Activated T-helper 1 cell treated with anti-CD3 and anti-CD28 coated beads, Interleukin-12 subunit alpha, Interleukin-12 subunit beta, Interleukin-2, Interleukin-4 antibody, amounts not matched to agents 30 ng/mL and 10 ng/mL and 1 ng/mL, durations not matched to agents 14 hours and 24 hours and 36 hours (primary cell): ENCODE results near the gene TMEM269. TPM values are rescaled to one million over a fixed set of nuclear protein-coding genes. Genes with fewer than 3 reads are reported as not detected.

Experiments
- DNase-seq: peaks from one replicate; pipeline ENCODE4 v3.0.0; 2021; ENCODE audit warnings: low spot score
- H3K27ac Mint-ChIP-seq: one replicate; pipeline ENCODE4 v1.8.0; 2021; ENCODE audit warnings: mild to moderate bottlenecking, mixed read lengths
- H3K27me3 Mint-ChIP-seq: one replicate; pipeline ENCODE4 v1.8.0; 2022; ENCODE audit warnings: mild to moderate bottlenecking, moderate library complexity, mixed read lengths; ENCODE audit not compliant: insufficient read depth
- H3K36me3 Mint-ChIP-seq: one replicate; pipeline ENCODE4 v1.8.0; 2021; ENCODE audit warnings: low read depth, mixed read lengths
- H3K4me1 Mint-ChIP-seq: one replicate; pipeline ENCODE4 v1.8.0; 2021; ENCODE audit warnings: low read depth, mixed read lengths
- H3K4me3 Mint-ChIP-seq: one replicate; pipeline ENCODE4 v1.8.0; 2021; ENCODE audit warnings: mild to moderate bottlenecking, moderate library complexity, mixed read lengths
- H3K9me3 Mint-ChIP-seq: one replicate; pipeline ENCODE4 v1.8.0; 2021; ENCODE audit warnings: mixed read lengths
- intact Hi-C: fragments of 100-400 bp; cut with micrococcal nuclease; formaldehyde crosslinking; loops from one replicate; pipeline ENCODE4 v1.15.1; 2024
- total RNA-seq: library from RNA; stranded (reverse); gene quantifications from 2 replicates; pipeline ENCODE4 v1.2.3, GENCODE V29; 2022

The TMEM269 gene, protein sequence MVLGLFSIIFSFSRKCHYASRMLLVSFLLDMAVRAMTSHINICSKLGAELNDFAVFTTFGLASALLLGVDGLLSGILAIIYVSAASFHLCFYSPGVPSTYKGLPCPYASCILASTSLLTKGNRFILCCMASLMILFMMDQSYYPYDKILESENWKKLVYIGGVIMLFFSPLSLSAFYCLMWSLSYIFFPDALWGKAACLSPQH
- total RNA-seq: 0.12 and 0.29 TPM in 2 replicates

DNA sequence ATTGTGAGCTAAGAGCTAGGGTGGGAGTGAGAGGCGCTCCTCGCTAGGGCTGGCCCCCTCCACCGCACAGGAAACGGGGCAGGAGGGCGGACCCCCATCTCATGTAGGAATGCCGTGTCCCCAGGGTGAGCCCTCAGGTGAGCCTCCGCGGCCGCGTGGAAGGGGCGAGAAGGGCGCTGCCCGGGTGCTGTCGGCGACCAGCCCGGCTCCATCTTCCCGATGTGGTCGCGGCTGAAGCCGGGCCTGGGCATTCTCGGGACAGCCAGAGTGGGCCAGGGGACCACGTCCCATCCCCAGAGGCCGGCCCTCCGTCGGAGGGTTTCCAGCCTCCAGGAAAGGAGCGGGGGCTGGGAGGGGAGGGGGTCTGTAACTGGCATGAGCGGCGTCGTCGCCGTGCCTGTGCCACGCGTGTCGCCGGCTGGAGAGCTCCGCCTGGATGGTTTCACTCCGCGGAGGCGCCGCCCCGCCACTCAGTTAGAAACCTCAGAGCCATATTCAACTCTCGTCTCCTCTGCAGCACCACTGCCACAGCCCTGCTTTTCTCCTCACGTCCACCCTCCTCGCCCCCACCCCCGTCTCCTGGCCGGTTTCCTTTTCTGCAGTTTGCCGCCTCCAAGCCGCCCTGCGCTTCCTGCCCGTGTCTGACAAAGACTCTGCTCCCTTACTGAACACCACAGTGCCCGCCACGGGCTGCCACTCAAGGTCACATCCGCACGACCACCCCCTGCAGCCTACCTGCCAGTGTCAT, at the start of gene TMEM269:
TSS of gene TMEM269 (plus strand) at position 46 of the 748 bp plus-strand sequence. CDS start 4,903 bp downstream, outside the sequence.
- peak; percentile 27 for DNase-seq
- intact Hi-C loops: no loop called here
- H3K36me3 Mint-ChIP-seq: peaks cover 13% of the 10 kb centered on the region
- peak within 1 kb of the TSS; percentile 41 for H3K4me3 Mint-ChIP-seq
- H3K4me1 Mint-ChIP-seq: peaks cover 16% of the 10 kb centered on the region
- no peaks in the 10 kb centered on the region for H3K27me3 Mint-ChIP-seq
- H3K27ac Mint-ChIP-seq: peak within 1 kb of the TSS; percentile 32
- H3K9me3 Mint-ChIP-seq: no peaks in the 10 kb centered on the region

GRCh38 chr1:42735056-42735455, 49.7 kb upstream of the TMEM269 start:
- intact Hi-C loops: no loop called here
- Mint-ChIP-seq H3K27me3 (no peaks in the 10 kb centered on the region), H3K4me1 (peaks cover 11% of the 10 kb centered on the region), H3K36me3 (no peaks in the 10 kb centered on the region), H3K9me3 (no peaks in the 10 kb centered on the region), H3K4me3 (no peak overlapping the region), H3K27ac (no peak overlapping the region)
- no peak for DNase-seq

DNA sequence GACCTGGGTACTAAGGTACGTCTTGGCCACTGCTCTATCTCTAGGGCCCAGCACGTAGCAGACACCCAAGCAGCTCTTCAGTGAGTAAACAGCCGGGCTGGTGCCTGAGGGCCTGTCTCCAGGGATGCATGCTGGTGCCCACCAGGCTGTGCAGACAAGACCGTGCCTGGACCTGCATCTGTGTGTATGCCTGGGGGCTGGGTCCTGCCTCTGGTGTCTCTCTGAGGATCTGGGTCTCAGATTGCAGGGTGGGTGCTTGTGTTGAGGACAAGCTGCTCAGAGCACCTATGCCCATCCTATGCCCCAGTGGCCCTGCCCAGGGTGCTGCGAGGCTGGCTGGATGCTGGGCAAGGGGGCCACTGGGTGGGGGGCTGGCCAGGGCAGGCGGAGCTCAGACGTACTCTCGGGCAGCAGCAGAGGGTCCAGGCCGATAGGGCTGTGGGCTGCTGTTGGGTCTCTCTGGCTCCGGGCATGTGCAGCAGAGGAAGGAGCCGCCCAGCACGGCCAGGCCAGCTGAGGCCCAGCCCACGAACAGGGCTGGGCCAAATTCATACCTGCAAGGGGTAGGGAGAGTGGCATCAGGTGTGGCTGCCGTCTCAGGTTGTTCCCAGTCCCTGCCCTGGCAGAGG, 49.2 kb upstream of the TMEM269 start:
- peaks cover 11% of the 10 kb centered on the region for H3K4me1 Mint-ChIP-seq
- H3K4me3 Mint-ChIP-seq: no peak overlapping the region
- H3K36me3 Mint-ChIP-seq: no peaks in the 10 kb centered on the region
- no peaks in the 10 kb centered on the region for H3K27me3 Mint-ChIP-seq
- intact Hi-C loops: no loop called here
- DNase-seq: no peak
- no peak overlapping the region for H3K27ac Mint-ChIP-seq
- no peaks in the 10 kb centered on the region for H3K9me3 Mint-ChIP-seq

DNA sequence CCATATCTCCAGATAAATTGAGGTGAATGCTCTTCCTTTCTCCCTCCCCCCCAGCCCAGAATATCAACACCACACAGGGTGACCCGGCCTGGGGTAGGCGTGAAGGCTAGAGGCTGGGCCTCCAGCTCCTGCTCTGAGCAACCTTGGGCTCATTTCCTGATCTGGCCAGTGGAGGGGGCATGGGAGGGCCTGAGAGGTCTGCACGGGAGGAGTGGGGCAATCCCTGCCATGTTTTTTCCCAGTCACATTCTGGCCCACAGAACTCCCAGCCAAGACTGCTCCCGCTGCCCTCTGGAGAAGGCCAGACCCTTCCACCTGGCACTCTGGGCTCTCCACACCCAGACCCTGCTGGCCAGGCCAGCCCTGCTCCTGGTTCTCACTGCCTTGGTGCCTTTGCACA, 48.6 kb upstream of the TMEM269 start:
- no peaks in the 10 kb centered on the region for H3K9me3 Mint-ChIP-seq
- no peak overlapping the region for H3K27ac Mint-ChIP-seq
- intact Hi-C loops: no loop called here
- H3K4me1 Mint-ChIP-seq: peaks cover 6% of the 10 kb centered on the region
- no peak for DNase-seq
- H3K36me3 Mint-ChIP-seq: no peaks in the 10 kb centered on the region
- no peak overlapping the region for H3K4me3 Mint-ChIP-seq
- H3K27me3 Mint-ChIP-seq: no peaks in the 10 kb centered on the region

DNA sequence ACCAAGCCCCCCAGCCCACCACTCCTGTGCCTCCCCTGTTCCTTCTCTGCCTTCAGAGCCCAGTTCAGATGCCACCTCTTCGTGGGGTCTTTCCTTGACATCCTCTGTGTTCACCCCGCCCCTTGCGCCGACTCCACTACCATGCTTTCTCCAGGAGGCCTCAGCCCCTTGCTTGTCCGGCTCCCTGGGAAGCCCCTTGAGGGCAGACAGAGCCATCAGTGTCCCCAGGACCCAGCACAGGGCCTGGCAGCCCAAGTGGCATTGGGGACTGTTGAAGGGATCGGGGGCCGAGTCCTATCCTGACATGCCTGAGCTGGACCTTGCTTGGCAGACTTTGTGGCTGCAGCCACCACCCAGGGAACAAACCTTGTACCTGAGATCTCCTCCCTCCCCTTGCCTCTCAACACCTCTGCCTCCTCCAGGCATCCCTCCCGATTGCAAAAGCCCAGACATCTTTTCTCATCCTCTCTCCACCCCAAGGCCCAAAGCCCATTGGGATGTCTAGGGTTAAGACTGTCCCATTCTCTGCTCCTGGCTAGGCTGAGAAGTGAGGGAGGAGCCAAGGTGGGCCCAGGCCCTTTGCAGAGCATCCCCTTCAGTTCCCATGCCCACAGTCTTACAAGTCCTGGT, 48.1 kb upstream of the TMEM269 start:
- Mint-ChIP-seq H3K4me3 (no peak overlapping the region), H3K9me3 (no peaks in the 10 kb centered on the region), H3K4me1 (peaks cover 6% of the 10 kb centered on the region), H3K27ac (no peak overlapping the region), H3K36me3 (no peaks in the 10 kb centered on the region), H3K27me3 (no peaks in the 10 kb centered on the region)
- intact Hi-C loops: no loop called here
- no peak for DNase-seq

DNA sequence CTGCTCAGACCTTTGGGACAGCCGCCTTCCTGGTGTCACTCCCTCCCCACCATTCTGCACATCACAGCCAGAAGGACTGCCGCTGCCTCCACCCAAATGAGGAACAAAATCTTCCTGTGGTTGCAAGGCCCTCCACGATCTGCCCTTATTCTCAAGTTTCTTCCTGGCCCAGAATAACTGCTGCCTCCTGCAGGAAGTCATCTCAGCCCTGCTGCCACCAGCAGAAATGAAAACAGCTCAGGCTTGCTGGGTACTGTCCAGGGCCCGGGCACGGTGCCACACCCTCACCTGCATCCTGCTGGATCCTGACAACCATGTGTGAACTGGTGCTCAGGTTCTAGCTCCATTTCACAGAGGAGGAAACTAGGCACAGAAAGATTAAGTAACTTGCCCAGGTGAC, 47.5 kb upstream of the TMEM269 start:
- Mint-ChIP-seq H3K9me3 (no peaks in the 10 kb centered on the region), H3K4me1 (peaks cover 6% of the 10 kb centered on the region), H3K27me3 (no peaks in the 10 kb centered on the region), H3K27ac (no peak overlapping the region), H3K36me3 (no peaks in the 10 kb centered on the region), H3K4me3 (no peak overlapping the region)
- intact Hi-C loops: no loop called here
- DNase-seq: no peak

DNA sequence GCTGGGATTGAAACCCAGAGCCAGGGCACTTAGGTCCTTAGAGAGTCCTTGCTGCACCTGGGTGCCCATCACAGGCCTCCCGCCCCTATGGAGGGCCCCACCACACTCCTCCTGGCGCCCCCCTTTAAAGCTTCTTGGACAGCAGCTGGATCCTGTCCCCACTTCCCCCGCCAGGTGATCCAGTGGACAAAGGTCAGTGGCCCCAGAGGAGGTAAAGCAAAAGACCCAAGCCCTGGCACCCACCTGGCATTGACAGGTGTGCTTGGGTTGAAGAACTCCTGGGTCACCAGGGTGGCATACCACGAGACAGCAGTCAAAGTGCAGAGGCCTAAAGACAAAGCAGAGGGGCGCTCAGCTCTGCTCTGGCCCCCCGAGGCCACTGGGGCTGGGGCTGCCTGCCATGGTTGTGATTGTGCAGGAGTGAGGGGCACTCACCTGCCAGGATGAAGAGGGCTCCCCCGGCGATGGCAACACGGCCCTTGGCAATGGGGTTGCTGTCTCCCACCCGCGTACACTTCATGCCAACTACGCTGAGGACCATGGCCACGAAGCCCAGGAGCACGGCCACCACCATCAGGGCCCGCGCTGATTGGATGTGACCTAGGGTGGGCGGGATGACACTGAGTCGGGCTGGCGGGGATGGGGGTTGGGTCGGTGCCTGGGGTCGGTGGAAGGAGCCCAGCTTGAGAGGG, 46.7 kb upstream of the TMEM269 start:
- DNase-seq: no peak
- intact Hi-C loops: no loop called here

DNA sequence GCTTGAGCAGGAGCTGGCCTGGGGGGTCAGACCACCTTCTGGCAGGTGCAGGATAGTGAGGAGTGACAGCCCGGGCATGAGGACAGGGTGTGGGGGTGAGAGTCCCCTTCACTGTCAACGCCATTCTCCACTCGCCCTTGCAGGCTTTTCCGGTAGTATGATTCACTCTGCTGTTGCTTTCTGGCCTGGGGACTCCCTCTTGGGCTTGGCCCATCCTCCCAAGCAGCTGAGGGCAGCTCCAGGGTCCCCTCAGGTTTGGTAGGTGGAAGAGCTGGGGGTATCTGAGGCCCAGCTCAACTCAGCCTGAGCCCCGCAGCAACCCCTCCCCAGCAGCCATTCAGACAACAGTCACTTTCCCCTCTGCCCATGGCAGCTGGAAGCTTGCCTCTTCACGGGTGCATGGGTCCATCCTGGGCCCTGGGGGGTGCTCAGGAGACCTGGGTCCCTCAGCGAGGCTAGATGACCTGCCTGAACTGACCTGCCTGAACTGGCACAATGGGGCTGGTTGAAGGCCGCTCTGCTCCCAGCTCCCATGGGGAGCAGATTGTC, 46.0 kb upstream of the TMEM269 start:
- no peaks in the 10 kb centered on the region for H3K36me3 Mint-ChIP-seq
- no peak overlapping the region for H3K27ac Mint-ChIP-seq
- H3K4me3 Mint-ChIP-seq: no peak overlapping the region
- no peaks in the 10 kb centered on the region for H3K9me3 Mint-ChIP-seq
- intact Hi-C loops: no loop called here
- no peaks in the 10 kb centered on the region for H3K27me3 Mint-ChIP-seq
- H3K4me1 Mint-ChIP-seq: peaks cover 6% of the 10 kb centered on the region
- DNase-seq: no peak

More for the DNA sequence above, 46.7 kb upstream of the TMEM269 start:
- no peaks in the 10 kb centered on the region for H3K27me3 Mint-ChIP-seq
- H3K27ac Mint-ChIP-seq: no peak overlapping the region
- no peaks in the 10 kb centered on the region for H3K36me3 Mint-ChIP-seq
- H3K9me3 Mint-ChIP-seq: no peaks in the 10 kb centered on the region
- H3K4me1 Mint-ChIP-seq: peaks cover 6% of the 10 kb centered on the region
- no peak overlapping the region for H3K4me3 Mint-ChIP-seq

DNA sequence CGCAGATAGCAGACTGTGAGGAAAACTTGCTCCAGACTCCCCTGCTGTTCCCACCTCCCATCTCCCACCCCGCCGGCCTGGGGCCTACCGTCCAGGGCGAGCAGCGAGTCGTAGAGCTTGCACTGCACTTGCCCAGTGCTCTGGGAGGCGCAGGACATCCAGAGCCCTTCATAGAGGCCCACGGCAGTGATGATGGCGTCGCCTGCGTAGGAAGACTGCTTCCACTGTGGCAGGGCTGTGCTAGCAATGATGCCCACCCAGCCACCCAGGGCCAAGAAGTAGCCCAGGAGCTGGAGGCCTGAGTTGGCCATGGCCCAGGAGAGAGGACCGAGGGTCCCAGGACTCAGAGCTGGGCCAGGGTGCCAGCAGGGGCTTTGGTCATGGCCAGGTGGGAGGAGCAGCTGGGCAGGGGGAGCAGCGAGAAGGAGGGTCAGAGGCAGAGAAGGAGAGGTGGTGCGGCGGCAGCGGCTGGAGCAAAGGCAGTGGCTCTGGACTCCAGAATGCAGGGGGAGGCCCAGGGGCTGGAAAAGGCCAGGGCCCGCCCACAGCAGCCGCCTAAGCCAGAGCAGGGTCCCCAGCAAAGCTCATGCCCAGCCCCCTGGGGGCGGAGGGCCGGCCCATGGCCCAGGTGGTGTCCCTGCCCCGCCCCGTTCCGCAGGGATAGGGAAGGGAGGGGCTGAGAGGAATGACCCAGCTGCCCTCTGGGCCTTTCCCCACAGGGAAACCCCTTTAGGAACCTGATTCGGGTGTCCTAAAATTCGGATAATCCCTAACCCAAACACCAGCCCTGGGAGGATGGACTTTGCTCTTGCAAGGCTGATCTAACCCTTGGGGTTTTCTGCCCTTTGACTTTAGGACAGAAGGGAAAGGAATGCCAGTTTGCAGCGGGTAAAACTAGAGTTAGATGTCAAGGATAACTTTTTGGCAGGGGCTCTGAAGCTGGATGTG, 44.8 kb upstream of the TMEM269 start, which contains the start of gene CLDN19:
TSS of gene CLDN19 (minus strand) at position 484 of the 948 bp plus-strand sequence. CDS start at position 311, 173 bp downstream.
- Mint-ChIP-seq H3K27me3 (no peaks in the 10 kb centered on the region), H3K27ac (peak within 1 kb of the TSS; percentile 70), H3K4me3 (no peak within 1 kb of the TSS), H3K36me3 (no peaks in the 10 kb centered on the region), H3K9me3 (no peaks in the 10 kb centered on the region), H3K4me1 (peaks cover 6% of the 10 kb centered on the region)
- no peak for DNase-seq
- intact Hi-C loops: no loop called here

DNA sequence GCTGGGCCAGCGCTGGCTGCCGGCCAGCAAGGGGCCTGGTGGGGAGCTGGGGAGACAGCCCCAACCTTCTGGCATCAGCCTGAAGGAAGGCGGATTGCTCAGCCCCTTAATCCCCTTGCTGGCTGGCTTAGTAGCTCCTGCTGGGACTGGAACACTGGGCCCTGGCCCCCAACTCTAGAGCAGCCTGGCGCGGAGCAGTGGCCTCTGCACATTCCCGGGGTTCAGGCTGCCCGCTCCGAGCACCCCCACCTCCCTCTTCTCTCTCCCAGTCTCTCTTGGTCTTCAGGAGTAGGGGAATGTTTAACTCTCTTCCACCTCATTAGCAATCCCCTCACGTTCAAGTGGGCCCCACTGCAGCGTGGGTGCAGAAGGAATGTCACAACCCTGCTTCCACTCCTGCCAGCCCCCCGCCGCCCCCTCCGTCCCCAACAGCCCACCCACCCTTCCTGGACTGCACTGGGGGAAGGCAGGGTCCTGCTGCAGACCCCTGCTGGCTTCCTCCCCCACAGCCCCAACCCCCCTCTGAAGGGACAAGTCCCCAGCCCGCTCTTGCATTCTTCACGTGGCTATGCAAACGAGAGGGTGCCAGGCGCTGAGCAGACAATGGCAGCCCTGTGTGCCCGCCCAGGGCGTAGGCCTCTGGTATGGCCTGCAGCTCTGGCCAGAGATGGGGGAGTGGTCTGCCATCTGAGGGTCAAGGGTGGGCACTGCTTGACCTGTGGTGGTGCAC, 43.8 kb upstream of the TMEM269 start:
- peaks cover 4% of the 10 kb centered on the region for H3K36me3 Mint-ChIP-seq
- peaks cover 6% of the 10 kb centered on the region for H3K4me1 Mint-ChIP-seq
- H3K27me3 Mint-ChIP-seq: no peaks in the 10 kb centered on the region
- no peak overlapping the region for H3K27ac Mint-ChIP-seq
- intact Hi-C loops: no loop called here
- H3K9me3 Mint-ChIP-seq: no peaks in the 10 kb centered on the region
- H3K4me3 Mint-ChIP-seq: no peak overlapping the region
- DNase-seq: no peak

DNA sequence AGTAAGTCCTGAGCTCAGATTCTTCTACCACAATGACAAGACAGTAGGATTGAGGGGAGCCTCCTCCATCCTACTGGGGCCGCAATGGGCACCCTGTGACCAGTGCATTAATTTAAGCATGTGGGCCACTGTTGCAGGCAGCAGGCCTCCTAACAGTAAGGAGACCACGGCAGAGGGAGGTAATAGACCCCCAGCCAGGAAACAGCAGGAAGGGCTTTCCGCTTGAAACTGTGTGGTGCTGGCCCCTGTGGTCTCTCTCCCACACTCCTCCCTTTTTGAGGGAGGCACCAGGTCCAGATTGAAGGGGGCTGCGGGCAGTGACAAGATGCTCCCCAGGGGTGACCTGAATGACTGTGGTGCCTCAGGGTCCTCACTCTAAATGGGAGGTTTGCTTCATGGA, 43.1 kb upstream of the TMEM269 start:
- Mint-ChIP-seq H3K4me1 (peaks cover 6% of the 10 kb centered on the region), H3K4me3 (no peak overlapping the region), H3K27ac (no peak overlapping the region), H3K36me3 (peaks cover 6% of the 10 kb centered on the region), H3K27me3 (no peaks in the 10 kb centered on the region), H3K9me3 (no peaks in the 10 kb centered on the region)
- DNase-seq: no peak
- intact Hi-C loops: no loop called here
